GM12864 (cell line): Measurements from ENCODE around the gene SPP1.

ENCODE experiments used
- DNase-seq: peaks from one replicate; pipeline ENCODE4 v3.0.0-alpha.2; 2011; ENCODE audit warnings: low read depth
- H3K4me3 ChIP-seq: 2 replicates; pipeline ENCODE4 v1.5.1; 2011; ENCODE audit warnings: mild to moderate bottlenecking, low read depth, low read length, control low read depth
- TF ChIP-seq, protein P1 (sequence below): IDR thresholded peaks from 2 replicates; pipeline ENCODE4 v1.5.1; 2011; ENCODE audit warnings: low read depth, mild to moderate bottlenecking, moderate library complexity, low read length, control low read depth, inconsistent platforms; ENCODE audit errors: missing control alignments

The SPP1 gene

DNA sequence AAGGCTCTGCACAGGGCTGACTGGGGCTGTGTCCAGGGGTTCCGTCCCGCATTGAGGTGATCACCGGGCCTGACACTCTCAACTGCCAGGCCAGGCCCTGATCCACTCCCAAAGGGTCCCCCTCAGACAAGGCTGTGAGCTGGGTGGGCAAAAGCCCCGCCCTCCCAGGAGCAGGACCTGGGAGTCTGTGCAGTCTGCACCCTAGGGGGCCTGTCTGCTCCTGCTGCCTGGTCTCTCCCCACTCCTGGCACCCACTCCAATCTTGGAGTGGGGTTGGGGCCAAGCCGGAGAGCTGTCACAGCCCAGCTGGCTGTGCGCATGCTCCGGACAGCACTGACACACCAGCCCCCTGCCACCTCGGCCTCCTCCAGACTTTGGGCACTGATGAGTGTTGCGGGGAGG, 9.4 kb upstream of the SPP1 start:
- no peak overlapping the region for H3K4me3 ChIP-seq
- TF ChIP-seq, protein P1, sequence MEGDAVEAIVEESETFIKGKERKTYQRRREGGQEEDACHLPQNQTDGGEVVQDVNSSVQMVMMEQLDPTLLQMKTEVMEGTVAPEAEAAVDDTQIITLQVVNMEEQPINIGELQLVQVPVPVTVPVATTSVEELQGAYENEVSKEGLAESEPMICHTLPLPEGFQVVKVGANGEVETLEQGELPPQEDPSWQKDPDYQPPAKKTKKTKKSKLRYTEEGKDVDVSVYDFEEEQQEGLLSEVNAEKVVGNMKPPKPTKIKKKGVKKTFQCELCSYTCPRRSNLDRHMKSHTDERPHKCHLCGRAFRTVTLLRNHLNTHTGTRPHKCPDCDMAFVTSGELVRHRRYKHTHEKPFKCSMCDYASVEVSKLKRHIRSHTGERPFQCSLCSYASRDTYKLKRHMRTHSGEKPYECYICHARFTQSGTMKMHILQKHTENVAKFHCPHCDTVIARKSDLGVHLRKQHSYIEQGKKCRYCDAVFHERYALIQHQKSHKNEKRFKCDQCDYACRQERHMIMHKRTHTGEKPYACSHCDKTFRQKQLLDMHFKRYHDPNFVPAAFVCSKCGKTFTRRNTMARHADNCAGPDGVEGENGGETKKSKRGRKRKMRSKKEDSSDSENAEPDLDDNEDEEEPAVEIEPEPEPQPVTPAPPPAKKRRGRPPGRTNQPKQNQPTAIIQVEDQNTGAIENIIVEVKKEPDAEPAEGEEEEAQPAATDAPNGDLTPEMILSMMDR, result no peak
- no peak for DNase-seq

DNA sequence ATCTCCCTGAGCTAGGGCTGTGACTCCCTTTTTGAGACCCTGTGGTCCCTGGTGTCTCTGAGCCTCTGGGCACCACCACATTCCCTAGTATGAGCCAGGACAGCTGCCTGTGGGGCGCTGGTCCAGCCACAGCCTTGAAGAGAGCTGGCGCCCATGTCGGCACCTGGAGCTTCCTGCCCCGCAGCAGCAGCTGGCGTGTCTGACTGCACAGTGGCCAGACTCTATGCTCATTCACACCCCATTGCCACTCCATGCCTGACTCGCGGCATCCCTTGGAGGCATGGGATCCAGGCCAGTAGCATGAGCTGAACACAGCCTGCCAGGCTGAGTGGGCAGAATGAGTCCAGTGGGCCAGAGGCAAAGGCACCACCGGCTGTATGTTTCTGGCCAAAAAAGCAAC, 8.3 kb upstream of the SPP1 start:
- DNase-seq, result no peak
- no peak overlapping the region for H3K4me3 ChIP-seq
- TF ChIP-seq, protein P1, result no peak

GRCh38 chr4:87970121-87970520, 5.4 kb upstream of the SPP1 start:
- TF ChIP-seq, protein P1, result no peak
- DNase-seq, result no peak
- no peak overlapping the region for H3K4me3 ChIP-seq

- TF ChIP-seq, protein P1, result no peak
- DNase-seq, result no peak
- no peak overlapping the region for H3K4me3 ChIP-seq
These were observed 3.6 kb upstream of the SPP1 start for GRCh38 chr4:87971866-87972265.

DNA sequence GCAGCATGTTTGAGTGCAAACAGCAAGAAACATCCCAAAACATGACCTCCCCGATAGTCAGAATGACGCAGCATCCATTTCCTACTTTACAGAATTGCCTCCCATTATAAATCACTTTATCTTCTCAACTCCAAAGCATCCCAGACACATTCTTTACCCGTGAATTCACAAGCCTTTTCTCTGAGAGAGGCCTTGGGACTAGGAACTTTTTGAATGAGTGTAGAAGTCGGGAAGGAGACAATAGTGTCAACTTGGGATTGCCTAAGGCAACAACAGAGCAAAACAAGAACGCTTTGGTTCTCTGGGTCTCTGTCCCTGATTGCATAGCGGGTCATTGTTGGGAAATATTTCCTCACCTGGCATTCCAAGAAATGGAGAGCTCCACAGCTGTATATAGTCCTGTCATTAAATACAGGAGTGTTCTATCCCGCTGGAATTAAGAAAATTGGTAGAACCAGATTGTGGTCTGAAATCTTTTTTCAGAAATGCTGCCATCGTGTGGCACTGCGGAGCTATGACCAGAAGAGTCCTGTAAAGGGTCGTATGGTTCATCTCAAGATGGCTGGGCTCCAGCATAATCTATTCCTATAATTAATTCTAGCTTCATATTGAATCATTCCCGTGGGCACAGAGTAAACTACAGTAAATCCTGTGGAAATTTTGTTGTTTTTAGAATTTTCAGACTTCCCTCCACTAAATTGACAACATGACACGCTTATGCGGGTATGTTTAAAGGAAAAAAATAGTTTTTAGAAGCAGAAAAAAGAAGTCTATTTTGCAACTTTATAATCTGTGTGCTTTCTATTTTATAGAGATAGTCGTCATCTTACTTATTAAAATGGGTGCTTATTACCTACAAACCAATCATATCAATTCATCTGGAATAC, 2.0 kb upstream of the SPP1 start:
- H3K4me3 ChIP-seq, result no peak overlapping the region
- TF ChIP-seq, protein P1, result peak; percentile 80
- no peak for DNase-seq

GRCh38 chr4:87974856-87975462, 555 bp upstream of the SPP1 start:
- TF ChIP-seq, protein P1, result no peak
- DNase-seq, result no peak

More at GRCh38 chr4:87974856-87975462, 555 bp upstream of the SPP1 start:
- H3K4me3 ChIP-seq, result no peak overlapping the region
